ENCODE results near the gene CCL1.

The CCL1 gene

DNA sequence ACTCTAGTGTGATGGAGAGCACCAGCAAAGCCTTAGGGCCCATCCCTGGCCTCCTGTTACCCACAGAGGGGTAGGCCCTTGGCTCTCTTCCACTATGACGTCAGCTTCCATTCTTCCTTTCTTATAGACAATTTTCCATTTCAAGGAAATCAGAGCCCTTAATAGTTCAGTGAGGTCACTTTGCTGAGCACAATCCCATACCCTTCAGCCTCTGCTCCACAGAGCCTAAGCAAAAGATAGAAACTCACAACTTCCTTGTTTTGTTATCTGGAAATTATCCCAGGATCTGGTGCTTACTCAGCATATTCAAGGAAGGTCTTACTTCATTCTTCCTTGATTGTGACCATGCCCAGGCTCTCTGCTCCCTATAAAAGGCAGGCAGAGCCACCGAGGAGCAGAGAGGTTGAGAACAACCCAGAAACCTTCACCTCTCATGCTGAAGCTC is 44.0 kb downstream of the CCL1 start, which contains the start of gene CCL8:
Gene CCL8, plus strand, starts transcription at position 397 of the 445 bp plus-strand sequence. CDS start 67 bp downstream, outside the sequence.
- Histone ChIP-seq H3K9me3 (ENCODE audit: control insufficient read depth, insufficient read depth, low read length) (no peaks in the 10 kb centered on the region), H3K36me3 (ENCODE audit: control insufficient read depth, low read length) (no peaks in the 10 kb centered on the region), H4K20me1 (ENCODE audit: control insufficient read depth, insufficient read depth, low read depth, low read length) (no peaks in the 10 kb centered on the region), H3K79me2 (ENCODE audit: control insufficient read depth, low read length) (no peaks in the 10 kb centered on the region), H3K4me1 (ENCODE audit: control insufficient read depth, low read length) (no peaks in the 10 kb centered on the region), H3F3A (ENCODE audit: control insufficient read depth, insufficient read depth) (no peaks in the 10 kb centered on the region), H3K27ac (ENCODE audit: low read depth, low read length) (no peak within 1 kb of the TSS), H3K4me3 (ENCODE audit: low read length) (no peak within 1 kb of the TSS), H3K27me3 (ENCODE audit: control insufficient read depth, low read length) (peaks cover 10% of the 10 kb centered on the region; the same call in 1 of the 2 replicates), H3K9me2 (replicated peaks; ENCODE audit: control insufficient read depth, low read length) (no peaks in the 10 kb centered on the region), H3K4me2 (ENCODE audit: low read length) (no peak within 1 kb of the TSS)
- TF ChIP-seq, protein P1, sequence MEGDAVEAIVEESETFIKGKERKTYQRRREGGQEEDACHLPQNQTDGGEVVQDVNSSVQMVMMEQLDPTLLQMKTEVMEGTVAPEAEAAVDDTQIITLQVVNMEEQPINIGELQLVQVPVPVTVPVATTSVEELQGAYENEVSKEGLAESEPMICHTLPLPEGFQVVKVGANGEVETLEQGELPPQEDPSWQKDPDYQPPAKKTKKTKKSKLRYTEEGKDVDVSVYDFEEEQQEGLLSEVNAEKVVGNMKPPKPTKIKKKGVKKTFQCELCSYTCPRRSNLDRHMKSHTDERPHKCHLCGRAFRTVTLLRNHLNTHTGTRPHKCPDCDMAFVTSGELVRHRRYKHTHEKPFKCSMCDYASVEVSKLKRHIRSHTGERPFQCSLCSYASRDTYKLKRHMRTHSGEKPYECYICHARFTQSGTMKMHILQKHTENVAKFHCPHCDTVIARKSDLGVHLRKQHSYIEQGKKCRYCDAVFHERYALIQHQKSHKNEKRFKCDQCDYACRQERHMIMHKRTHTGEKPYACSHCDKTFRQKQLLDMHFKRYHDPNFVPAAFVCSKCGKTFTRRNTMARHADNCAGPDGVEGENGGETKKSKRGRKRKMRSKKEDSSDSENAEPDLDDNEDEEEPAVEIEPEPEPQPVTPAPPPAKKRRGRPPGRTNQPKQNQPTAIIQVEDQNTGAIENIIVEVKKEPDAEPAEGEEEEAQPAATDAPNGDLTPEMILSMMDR (IDR thresholded peaks at IDR 0.05; ENCODE audit: low read depth, low read length, poor library complexity, severe bottlenecking), result no peak
- TF ChIP-seq EZH2phosphoT487 (IDR thresholded peaks at IDR 0.05; ENCODE audit: borderline replicate concordance, low read length), result no peak

DNA sequence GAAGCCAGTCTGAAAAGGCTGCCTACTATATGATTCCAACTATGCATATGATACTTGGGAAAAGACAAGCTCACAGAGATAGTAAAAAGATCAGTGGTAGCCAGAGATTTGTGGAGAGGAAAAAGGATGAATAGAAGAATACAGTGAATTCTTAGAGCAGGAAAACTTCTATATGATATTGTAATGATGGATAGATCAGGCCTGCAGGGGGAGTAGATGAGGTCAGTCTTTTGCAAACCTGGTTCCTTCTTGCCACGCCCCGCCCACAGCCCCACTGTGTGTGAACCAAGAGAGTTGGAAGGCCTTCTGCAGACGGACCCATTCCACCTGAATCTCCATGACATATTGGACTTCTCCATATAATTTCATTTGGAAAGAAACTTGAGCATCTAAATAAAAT is 44.6 kb downstream of the CCL1 start:
- no peaks in the 10 kb centered on the region for H4K20me1 ChIP-seq (ENCODE audit: control insufficient read depth, insufficient read depth, low read depth, low read length)
- no peaks in the 10 kb centered on the region for H3F3A ChIP-seq (ENCODE audit: control insufficient read depth, insufficient read depth)
- H3K9me2 ChIP-seq (replicated peaks; ENCODE audit: control insufficient read depth, low read length), result no peaks in the 10 kb centered on the region
- H3K27me3 ChIP-seq (ENCODE audit: control insufficient read depth, low read length), result peaks cover 14% of the 10 kb centered on the region; the same call in 1 of the 2 replicates
- no peaks in the 10 kb centered on the region for H3K4me1 ChIP-seq (ENCODE audit: control insufficient read depth, low read length)
- H3K27ac ChIP-seq (ENCODE audit: low read depth, low read length), result no peak overlapping the region
- no peak overlapping the region for H3K4me3 ChIP-seq (ENCODE audit: low read length)
- no peak overlapping the region for H3K4me2 ChIP-seq (ENCODE audit: low read length)
- TF ChIP-seq, protein P1 (IDR thresholded peaks at IDR 0.05; ENCODE audit: low read depth, low read length, poor library complexity, severe bottlenecking), result peak; percentile 34
- TF ChIP-seq EZH2phosphoT487 (IDR thresholded peaks at IDR 0.05; ENCODE audit: borderline replicate concordance, low read length), result no peak
- no peaks in the 10 kb centered on the region for H3K9me3 ChIP-seq (ENCODE audit: control insufficient read depth, insufficient read depth, low read length)
- H3K79me2 ChIP-seq (ENCODE audit: control insufficient read depth, low read length), result no peaks in the 10 kb centered on the region
- no peaks in the 10 kb centered on the region for H3K36me3 ChIP-seq (ENCODE audit: control insufficient read depth, low read length)

DNA sequence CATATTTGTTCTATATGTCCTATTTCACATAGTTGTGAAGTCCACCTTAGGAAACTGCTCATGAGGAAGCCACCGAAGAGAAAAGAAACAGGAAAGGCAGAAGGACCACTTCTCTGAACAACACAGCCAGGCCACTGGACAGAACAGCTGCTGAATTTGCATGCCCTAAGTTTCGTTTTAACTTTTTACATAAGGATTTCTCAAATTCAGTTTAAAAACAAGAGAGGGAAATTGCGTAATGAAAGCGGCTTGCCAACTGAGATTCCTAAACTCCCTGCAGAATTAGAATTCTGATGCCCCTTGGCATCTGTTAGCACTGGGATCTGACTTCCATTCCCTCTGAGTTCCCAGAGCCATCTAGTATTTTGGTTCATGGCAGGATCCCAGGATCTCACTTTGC is 48.8 kb downstream of the CCL1 start:
- no peaks in the 10 kb centered on the region for H3K9me2 ChIP-seq (replicated peaks; ENCODE audit: control insufficient read depth, low read length)
- H3F3A ChIP-seq (ENCODE audit: control insufficient read depth, insufficient read depth), result no peaks in the 10 kb centered on the region
- H3K79me2 ChIP-seq (ENCODE audit: control insufficient read depth, low read length), result no peaks in the 10 kb centered on the region
- no peaks in the 10 kb centered on the region for H3K9me3 ChIP-seq (ENCODE audit: control insufficient read depth, insufficient read depth, low read length)
- TF ChIP-seq EZH2phosphoT487 (IDR thresholded peaks at IDR 0.05; ENCODE audit: borderline replicate concordance, low read length), result no peak
- TF ChIP-seq, protein P1 (IDR thresholded peaks at IDR 0.05; ENCODE audit: low read depth, low read length, poor library complexity, severe bottlenecking), result no peak
- no peak overlapping the region for H3K4me3 ChIP-seq (ENCODE audit: low read length)
- peaks cover 17% of the 10 kb centered on the region for H3K27me3 ChIP-seq (ENCODE audit: control insufficient read depth, low read length)
- no peaks in the 10 kb centered on the region for H3K4me1 ChIP-seq (ENCODE audit: control insufficient read depth, low read length)
- H3K36me3 ChIP-seq (ENCODE audit: control insufficient read depth, low read length), result no peaks in the 10 kb centered on the region
- H4K20me1 ChIP-seq (ENCODE audit: control insufficient read depth, insufficient read depth, low read depth, low read length), result no peaks in the 10 kb centered on the region
- H3K27ac ChIP-seq (ENCODE audit: low read depth, low read length), result no peak overlapping the region
- no peak overlapping the region for H3K4me2 ChIP-seq (ENCODE audit: low read length)
